ENCODE measurements around the gene PTPN22.
"Not testable (repeated sequence)": the region's sequence is repeated elsewhere in the genome, so short reads cannot be mapped to it uniquely, and the experiment has no call there.

Gene PTPN22

DNA sequence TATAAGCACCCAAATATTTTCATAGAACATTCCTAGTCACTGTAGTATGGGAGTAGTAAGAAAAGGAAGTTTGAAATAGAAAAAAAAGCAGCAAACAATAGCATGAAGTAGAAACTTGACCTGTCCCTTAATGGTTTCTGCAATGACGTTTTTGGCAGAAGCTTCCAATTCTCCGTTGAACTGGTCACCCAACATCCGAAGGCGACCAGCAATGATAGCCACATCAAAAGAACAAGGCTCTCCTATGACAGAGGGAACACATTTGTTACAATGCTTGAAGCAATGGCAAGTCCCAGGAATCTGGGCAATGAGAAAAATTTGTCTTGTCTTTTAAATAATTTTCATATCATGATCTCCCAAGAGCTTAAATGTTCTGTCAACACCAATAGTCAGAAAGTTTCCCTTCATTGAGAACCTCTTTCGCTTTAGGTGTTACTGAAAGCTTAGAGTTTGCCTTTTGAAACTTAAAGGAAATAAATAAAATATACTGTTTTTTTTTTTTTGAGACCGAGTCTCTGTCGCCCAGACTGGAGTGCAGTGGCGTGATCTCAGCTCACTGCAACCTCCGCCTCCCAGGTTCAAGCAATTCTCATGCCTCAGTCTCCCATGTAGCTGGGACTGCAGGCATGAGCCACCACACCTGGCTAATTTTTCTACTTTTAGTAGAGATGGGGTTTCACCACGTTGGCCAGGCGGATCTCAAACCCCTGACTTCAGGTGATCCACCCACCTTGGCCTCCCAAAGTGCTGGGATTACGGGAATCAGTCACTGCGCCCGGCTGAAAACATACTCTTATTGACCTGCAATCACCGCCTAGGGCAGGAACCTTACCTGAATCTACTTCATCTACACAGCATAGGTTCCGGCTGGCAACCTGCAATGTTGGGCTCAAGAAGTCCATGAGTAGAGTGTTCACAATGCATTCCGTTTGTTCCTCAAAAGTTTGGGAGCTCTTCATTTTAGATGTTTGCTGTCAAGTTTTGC is 15.2 kb upstream of the PTPN22 start:
- no peak for DNase-seq

- DNase-seq: no peak
Measured at GRCh38 chr1:113881661-113882060, 10.1 kb upstream of the PTPN22 start.

DNA sequence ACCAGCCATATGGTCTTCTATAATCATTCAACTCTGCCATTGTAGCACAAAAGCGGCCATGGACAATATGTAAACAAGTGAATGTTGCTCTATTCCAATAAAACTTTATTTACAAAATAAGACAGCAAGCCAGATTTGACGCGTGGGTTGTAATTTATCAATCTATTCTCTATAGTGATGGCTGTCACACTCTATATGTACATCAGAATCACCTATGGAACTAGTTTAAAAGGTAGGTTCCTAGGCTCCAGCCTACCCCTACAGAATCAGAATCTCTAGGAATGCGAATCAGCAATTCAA is 8.2 kb upstream of the PTPN22 start:
- no peak for DNase-seq

- no peak for DNase-seq
Measured at GRCh38 chr1:113876176-113876575, 4.7 kb upstream of the PTPN22 start.

GRCh38 chr1:113875714-113876113 is 4.2 kb upstream of the PTPN22 start:
- DNase-seq: no peak

GRCh38 chr1:113874012-113874879 is 2.7 kb upstream of the PTPN22 start:
- peak; percentile 29 for DNase-seq

GRCh38 chr1:113872219-113872935 is 865 bp upstream of the PTPN22 start:
- no peak for DNase-seq

DNA sequence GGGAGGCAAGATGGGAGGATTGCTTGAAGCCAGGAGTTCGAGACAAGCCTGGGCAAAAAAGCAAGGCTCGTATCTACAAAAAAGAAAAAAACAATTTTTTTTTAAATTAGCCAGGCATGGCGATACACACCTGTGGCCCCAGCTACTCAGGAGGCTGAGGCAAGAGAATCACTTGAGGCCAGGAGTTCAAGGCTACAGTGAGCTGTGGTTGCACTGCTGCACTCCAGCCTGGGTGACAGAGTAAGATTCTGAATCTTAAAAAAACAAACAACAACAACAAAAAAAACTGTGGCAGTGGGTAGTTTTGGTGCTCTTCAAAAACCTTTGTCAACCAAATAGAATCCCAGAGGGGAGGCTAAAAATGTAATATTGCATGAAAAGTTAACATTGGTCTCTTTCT is 734 bp downstream of the PTPN22 start:
- peak; percentile 29 for DNase-seq

- DNase-seq: no peak
Measured at GRCh38 chr1:113868387-113869083, 3.0 kb downstream of the PTPN22 start.

- DNase-seq: no peak
Measured at GRCh38 chr1:113861641-113862040, 9.9 kb downstream of the PTPN22 start.

DNA sequence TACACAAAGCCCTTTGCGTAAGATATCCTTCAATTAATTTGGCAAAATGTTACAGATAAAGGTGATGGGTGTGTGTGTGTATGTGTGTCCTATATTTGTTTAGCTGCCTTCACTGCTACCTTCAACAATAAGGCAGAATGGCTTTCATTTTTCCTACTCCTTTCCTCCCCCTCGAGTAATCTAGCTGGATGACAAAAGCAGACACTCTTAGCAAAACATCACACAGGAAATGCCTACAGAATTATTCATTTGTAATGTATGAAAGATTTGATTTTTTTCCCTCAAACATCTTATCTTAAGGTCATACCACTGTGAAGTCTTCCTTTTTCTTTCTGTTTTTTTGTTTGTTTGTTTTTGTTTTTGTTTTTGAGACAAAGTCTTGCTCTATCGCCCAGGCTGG is 10.6 kb downstream of the PTPN22 start:
- no peak for DNase-seq

- no peak for DNase-seq
Measured at GRCh38 chr1:113859478-113860175, 11.9 kb downstream of the PTPN22 start.

DNA sequence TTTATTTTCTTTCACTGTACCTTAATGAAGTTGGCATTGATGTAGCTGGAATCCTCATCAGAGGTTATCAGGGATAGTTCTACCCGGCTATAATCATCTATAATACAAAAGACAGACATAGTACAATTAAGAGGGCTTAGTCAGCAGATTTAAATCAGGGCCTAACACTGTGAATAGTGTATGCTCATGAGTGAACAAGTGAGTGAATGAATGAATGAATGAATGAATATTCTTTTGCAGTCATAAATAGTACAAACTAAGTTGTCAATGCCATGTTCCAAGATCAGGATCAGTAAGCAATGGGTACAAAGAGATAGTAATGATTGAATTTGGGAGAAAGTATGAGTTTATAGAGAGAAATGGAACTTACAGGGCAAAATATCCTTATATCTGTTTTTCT is 12.5 kb downstream of the PTPN22 start:
- no peak for DNase-seq

DNA sequence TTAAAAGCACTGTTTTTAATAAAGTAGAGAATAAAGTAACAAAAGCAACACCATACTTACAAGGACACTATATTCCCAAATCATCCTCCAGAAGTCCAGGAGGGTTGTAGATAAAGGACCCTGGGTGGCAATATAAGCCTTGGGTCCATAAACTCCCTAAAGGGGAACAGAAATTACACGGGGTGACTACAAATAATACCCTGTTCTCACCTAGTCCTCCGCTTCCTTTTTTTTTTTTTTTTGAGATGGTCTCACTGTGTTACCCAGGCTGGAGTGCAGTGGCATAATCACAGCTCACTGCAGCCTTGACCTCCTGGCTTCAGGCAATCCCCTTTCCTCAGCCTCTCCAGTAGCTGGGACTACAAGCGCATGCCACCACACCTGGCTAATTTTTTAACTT is 13.1 kb downstream of the PTPN22 start:
- no peak for DNase-seq

DNA sequence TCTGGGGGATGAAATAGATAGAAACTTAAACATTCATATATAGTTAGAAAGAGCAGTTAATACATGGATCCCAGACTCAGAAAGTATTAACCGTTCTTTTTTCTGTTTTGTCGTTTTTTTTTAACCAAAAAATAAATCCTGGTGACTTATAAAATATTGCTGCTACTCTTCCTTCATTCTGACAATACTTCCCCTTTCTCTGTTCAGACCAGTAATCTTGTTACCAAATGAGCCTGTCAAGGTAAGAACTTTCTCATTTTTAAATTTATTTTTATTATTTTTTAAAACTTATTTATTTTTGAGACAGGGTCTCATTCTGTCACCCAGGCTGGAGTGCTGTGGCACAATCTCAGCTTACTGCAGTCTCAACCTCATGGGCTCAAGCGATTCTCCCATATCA is 13.7 kb downstream of the PTPN22 start:
- DNase-seq: no peak

DNA sequence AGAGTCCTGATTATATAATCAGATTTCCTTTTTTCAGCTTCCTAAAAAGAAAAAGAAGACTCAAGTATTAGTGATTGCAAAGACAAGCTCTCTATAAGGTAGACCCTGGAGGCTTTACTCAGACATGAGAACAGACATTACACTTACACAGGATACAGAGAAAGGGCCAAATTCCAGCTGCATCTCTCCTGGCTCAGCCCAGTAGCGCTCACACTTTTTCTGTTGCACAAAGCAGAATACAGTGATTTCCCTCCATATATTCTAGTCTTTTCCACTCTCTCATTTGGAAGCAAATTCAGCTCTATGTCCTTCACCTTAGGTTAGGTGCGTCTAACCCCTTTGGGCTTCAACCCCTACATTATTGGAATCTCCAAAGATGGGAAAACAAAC is 15.1 kb downstream of the PTPN22 start:
- DNase-seq: no peak

- DNase-seq: no peak
Measured at GRCh38 chr1:113855630-113856400, 15.7 kb downstream of the PTPN22 start.

GRCh38 chr1:113854234-113854633 is 17.3 kb downstream of the PTPN22 start:
- DNase-seq: no peak

- DNase-seq: not testable (repeated sequence)
Measured at GRCh38 chr1:113852694-113853093, 18.8 kb downstream of the PTPN22 start.

GRCh38 chr1:113850127-113850796 is 21.2 kb downstream of the PTPN22 start:
- DNase-seq: no peak

- no peak for DNase-seq
Measured at GRCh38 chr1:113849072-113849471, 22.4 kb downstream of the PTPN22 start.

Measured in activated CD4-positive, alpha-beta T cell treated with anti-CD3 and anti-CD28 coated beads for 48 hours (primary cell).